Fibroblast of lung (primary cell): ENCODE data around the gene ASTN2.

Source experiments
- CTCF ChIP-seq, 2 donors: IDR thresholded peaks in 1 of 2; conservative IDR thresholded peaks in 1 of 2; 1 replicate in 1 of 2; 2 replicates in 1 of 2; pipeline ENCODE4 v1.5.1; 2011 to 2012; ENCODE audit warnings: low read length in 2 of 2, control low read depth in 1 of 2, inconsistent platforms in 1 of 2, low read depth in 1 of 2, mild to moderate bottlenecking in 1 of 2
- EZH2 ChIP-seq: IDR thresholded peaks from 2 replicates; pipeline ENCODE4 v1.5.1; 2012; ENCODE audit warnings: low read length, control low read depth, mild to moderate bottlenecking; ENCODE audit errors: missing control alignments

- TF ChIP-seq CTCF (conservative IDR thresholded peaks at IDR 0.05 in 1 of 2, IDR thresholded peaks at IDR 0.05 in 1 of 2; ENCODE audit: low read depth in 1 of 2, low read length in 2 of 2) (no peak), EZH2 (no peak)
These were observed 263.1 kb downstream of the ASTN2 start for GRCh38 chr9:117151716-117152115.
